HG03103 (cell line): ENCODE data around the gene GIMAP8.
"Not testable (repeated sequence)": the region's sequence is repeated elsewhere in the genome, so short reads cannot be mapped to it uniquely, and the experiment has no call there.

ENCODE experiments used
- ATAC-seq: cut with Tn5 transposase; IDR thresholded peaks from one replicate; pipeline ENCODE4 v1.9.1; 2021; ENCODE audit warnings: low read depth; ENCODE audit not compliant: unreplicated experiment

The GIMAP8 gene

DNA sequence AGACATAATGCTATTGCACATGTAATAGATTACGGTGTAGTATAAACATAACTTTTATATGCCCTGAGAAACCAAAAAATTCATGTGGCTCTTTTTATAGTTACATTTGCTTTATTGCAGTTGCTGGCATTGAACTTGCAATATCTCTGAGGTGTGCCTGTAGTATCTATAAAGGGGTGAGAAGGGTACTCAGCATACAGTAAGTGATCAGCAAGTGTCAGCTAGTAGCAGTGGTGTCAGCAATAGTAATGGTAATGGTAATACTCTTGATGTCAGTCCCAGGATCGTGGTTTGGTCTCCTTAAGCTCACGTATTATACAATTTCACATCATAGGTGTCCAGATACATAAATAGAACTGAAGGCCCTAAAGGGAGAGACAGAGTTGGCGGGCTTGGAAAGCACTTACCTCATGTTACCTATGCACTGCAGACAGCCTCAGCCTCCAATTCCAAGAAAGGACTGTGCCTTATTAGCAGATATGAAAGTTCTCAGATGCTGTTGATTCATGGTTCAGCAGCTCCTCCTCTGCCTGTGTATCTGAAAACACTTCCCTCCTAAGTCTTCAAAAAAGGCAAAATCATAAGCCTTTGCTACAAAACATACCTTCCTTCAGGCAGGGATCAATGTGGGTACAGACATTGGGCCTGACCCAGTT lies 57.6 kb downstream of the GIMAP8 start:
- no peak for ATAC-seq

DNA sequence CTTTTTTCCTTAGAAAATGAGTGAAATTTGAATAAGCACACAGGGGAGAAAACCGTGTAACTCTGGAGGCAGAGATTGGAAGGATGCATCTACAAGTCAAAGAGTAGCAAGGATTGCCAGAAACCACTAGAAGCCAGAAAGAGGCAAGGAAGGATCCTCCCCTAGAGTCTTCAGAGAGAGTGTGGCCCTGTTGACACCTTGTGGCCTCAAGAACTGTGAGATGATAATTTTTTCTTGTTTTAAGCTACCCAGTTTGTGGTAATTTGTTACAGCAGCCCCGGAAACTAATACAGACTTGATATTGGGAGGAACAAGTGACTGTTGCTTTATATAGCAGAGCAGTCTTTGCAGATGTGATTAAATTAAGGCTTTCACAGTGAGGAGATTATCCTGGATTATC lies 60.6 kb downstream of the GIMAP8 start:
- ATAC-seq: no peak

DNA sequence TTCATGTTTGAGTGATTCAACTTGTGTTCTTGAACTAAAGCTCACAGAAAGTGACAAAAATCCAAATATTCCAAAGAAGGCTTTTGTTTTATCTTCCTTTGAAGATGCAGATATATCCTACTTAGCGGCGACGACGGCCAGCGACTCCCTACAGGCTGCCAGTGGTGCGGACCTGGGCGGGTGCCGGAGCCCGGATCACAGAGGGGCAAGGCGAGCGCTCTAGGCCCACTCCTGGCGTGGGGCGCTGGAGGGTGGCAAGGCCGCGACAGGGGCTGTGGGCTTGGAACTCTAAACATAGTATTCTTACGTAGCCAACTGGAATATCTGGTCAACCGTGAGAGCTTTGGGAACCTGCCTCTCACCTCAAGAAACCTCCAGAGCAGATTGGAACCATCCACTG lies 63.3 kb downstream of the GIMAP8 start:
- ATAC-seq: no peak

DNA sequence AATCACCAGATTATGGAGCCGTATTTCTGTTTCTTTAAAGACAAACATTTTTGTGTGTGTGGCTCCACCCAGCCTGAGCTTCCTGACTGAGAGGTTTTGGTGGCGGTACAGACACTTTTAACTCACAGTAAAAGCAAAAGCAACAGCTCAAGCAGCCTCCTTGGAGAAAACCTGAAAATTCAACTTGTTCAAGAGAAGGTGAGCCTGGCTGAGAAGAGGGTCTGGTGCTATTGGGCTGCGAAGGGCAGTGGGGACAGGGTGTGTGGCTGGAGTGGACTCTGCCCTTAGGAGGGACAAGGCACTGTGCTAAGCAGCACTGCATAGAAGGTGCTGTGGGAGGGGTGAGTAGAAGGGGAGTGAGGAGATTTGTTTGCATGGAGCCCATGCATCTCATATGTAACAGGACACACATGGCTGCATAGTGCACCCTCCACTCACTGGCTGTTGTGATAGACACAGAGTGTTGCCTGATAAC lies 64.4 kb downstream of the GIMAP8 start, which contains the start of gene GIMAP7:
Gene GIMAP7 (plus strand): TSS at position 125 of the 475 bp plus-strand sequence. CDS start 5,103 bp downstream, outside the sequence.
- ATAC-seq: no peak

DNA sequence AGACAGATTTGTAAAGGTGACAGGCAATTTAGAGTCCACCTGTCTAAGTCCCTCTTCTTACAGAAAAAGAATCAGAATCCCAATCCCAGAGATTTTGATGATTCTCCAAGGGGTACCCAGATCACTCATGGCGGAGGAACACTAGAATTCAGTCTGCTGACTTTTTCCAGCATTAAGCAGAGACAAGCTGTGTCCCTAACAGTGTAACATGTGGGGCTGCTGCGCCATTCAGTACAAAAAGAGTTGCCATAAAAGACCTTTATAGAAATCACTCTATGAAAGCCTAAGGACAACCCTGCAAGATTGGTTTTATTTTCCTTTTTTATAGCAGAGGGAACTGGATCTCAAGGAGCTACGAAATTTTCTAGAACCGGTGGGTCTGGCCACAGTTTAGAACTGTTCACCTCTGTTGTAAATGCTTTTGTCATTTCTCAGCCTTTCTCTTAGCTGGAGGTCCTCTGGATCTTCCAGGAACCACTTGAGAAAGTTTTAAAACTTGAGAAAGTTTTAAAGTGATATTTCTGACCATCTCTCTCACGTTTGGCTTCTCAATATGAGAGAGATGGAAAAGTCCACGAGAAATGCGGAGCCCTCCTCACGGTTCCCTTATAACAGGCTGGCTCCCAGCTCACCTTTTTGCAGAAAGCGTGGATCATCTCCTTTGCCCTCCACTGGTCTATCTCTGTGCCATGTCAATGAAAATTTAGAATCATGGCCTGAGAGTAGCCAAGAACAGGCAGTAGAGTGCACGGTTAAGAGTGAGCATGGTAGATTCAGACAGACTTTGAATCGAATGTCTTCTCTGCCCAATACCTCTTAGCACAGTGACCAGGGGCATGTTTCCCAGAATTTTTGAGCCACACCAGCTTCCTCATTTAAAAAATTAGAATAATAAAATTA lies 65.1 kb downstream of the GIMAP8 start:
- ATAC-seq: no peak

DNA sequence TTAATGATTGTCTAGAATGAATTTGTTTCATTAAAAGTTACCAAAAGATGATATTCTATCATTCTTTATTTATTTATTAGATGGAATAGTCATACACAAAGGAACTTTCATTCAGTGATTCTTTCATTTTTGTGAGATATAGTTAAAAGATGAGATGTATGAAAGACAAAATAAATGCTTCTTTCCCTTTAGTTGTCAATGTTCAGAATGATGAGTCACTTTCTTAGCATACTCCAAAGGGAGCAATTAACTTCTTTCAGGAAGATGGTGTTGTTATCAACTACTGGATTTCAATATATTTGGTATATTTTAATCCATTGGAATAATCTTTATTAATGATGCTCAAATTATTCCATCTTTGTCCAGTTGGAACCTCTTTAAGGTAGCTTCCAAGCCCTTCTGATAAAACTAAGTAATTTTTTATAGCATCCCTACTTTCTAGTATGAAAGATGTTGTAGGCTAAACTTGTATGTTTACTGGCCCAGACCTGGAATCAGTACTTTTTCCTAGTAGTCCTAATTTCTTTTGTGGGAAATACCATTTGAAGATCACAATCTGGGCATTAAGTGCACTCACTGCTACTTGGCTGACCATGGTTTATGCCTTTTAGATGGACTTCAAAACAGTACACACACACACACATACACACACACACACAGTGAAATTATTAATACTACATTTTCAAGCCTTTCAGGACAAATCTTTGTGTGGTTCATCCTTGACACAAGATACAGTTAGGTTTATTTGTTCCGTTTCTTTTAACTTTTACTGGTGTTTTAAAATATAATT lies 66.7 kb downstream of the GIMAP8 start:
- no peak for ATAC-seq

DNA sequence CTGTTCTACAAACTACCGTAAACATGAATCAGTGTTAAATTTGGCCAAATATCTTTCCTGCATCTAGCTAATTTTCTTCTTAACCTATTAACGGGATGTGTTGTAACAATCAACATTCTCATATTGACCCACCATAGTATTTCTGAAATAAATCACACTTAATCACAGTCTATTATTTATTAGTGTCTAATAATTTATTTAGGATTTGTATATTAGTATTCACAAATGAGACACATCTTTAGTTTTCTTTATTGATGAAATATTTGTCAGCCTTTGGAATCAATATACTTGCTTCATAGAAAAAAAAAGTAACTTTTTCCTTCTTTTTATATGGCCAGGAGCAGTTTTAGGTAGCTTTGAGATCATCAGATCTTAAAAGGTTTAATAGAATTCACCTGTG lies 68.9 kb downstream of the GIMAP8 start:
- no peak for ATAC-seq

DNA sequence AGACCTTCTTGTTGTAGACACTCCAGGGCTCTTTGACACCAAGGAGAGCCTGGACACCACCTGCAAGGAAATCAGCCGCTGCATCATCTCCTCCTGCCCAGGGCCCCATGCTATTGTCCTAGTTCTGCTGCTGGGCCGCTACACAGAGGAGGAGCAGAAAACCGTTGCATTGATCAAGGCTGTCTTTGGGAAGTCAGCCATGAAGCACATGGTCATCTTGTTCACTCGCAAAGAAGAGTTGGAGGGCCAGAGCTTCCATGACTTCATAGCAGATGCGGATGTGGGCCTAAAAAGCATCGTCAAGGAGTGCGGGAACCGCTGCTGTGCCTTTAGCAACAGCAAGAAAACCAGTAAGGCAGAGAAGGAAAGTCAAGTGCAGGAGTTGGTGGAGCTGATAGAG lies 69.7 kb downstream of the GIMAP8 start:
- no peak for ATAC-seq

DNA sequence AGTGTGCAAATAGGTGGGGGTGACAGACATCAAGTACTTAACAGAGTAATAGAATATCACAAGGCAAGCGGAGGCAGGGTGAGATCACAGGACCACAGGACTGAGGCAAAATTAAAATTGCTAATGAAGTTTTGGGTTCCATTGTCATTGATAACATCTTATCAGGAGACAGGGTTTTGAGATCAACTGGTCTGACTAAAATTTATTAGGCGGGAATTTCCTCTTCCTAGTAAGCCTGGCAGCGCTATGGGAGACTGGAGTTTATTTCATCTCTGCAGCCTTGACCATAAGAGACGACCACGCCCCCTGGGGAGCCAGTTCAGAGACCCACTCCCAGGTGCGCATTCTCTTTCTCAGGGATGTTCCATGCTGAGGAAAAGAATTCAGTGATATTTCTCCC lies 72.5 kb downstream of the GIMAP8 start:
- ATAC-seq: not testable (repeated sequence)

DNA sequence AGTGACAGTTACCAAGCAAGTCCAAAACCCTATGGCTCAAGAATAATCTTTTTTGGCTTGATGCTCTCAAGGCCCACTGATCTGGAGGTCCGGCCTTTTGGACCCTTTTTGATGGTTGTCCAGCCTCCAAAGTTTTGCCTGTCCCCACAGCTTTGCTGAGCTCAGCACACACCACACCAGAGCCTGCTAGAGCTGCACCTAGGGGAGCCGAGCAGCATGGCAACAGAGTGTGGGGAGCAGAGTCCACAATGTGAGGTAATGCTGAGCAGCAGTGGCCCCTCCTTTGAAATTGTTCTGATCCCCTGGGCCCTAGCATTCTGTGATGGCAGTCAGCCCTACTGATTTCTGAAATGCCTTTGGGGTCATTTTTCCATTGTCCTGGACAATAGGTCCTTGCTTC lies 73.6 kb downstream of the GIMAP8 start:
- no peak for ATAC-seq
